Tibial nerve (tissue), 4 donors: ENCODE results near the gene DSC1.

ENCODE experiments used
- EP300 ChIP-seq, 2 donors: sonication (generic); formaldehyde crosslinking; IDR thresholded peaks; one replicate each; pipeline ENCODE4 v1.6.1; 2017; ENCODE audit warnings: antibody characterized with exemption in 2 of 2, mild to moderate bottlenecking in 1 of 2
- POLR2A ChIP-seq, 2 donors: fragments of 450-650 bp; IDR thresholded peaks; one replicate each; pipeline ENCODE4 v1.6.1; 2017; ENCODE audit warnings: antibody characterized with exemption in 2 of 2, mild to moderate bottlenecking in 2 of 2, moderate library complexity in 2 of 2
- TF ChIP-seq, protein P1 (sequence below), 5 experiments: fragments of 200-600 bp in 3 of 5; fragments of 450-650 bp in 2 of 5; sonication (generic) in 3 of 5; IDR thresholded peaks; one replicate each; pipeline ENCODE4 v1.5.1; 2016 to 2019; ENCODE audit warnings: antibody characterized with exemption in 5 of 5, mild to moderate bottlenecking in 3 of 5, moderate library complexity in 2 of 5

DNA sequence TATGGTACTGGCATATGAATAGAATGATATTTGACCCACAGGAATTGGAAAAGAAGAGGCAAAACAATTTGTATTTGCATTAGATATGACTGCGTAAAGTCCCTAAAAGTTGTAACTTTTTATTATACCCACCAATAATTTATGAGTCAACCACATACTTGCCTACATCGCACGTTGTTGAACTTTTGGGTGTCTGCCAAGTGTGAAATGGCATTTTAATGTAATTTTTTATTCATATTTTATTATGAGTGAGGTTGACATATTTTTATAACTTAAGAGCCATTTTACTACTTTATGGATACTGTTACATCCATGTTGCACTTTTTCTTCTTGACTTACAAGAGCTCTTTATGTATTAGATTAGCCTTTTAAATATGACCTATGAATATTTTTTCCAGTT lies 65.0 kb downstream of the DSC1 start:
- TF ChIP-seq, protein P1, sequence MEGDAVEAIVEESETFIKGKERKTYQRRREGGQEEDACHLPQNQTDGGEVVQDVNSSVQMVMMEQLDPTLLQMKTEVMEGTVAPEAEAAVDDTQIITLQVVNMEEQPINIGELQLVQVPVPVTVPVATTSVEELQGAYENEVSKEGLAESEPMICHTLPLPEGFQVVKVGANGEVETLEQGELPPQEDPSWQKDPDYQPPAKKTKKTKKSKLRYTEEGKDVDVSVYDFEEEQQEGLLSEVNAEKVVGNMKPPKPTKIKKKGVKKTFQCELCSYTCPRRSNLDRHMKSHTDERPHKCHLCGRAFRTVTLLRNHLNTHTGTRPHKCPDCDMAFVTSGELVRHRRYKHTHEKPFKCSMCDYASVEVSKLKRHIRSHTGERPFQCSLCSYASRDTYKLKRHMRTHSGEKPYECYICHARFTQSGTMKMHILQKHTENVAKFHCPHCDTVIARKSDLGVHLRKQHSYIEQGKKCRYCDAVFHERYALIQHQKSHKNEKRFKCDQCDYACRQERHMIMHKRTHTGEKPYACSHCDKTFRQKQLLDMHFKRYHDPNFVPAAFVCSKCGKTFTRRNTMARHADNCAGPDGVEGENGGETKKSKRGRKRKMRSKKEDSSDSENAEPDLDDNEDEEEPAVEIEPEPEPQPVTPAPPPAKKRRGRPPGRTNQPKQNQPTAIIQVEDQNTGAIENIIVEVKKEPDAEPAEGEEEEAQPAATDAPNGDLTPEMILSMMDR (IDR thresholded peaks at IDR 0.05) = no peak
- TF ChIP-seq POLR2A (IDR thresholded peaks at IDR 0.05) = no peak
- no peak for TF ChIP-seq EP300 (IDR thresholded peaks at IDR 0.05)
